GM10266 (cell line): ENCODE data around the gene SLC22A1.

Experiments used
- DNase-seq: peaks from one replicate; pipeline ENCODE4 v3.0.0; 2012; ENCODE audit errors: extremely low spot score
- CTCF ChIP-seq: IDR thresholded peaks from 2 replicates; pipeline ENCODE4 v1.5.1; 2012; ENCODE audit warnings: mild to moderate bottlenecking, low read depth; ENCODE audit not compliant: control insufficient read depth, insufficient read depth; ENCODE audit errors: missing control alignments

SLC22A1 gene

GRCh38 chr6:160080097-160080496, 41.5 kb upstream of the SLC22A1 start:
- no peak for TF ChIP-seq CTCF
- no peak for DNase-seq

- DNase-seq: no peak
- TF ChIP-seq CTCF: no peak
Measured at GRCh38 chr6:160081398-160081797, 40.2 kb upstream of the SLC22A1 start.

- DNase-seq: no peak
- no peak for TF ChIP-seq CTCF
Measured at GRCh38 chr6:160082627-160083026, 39.0 kb upstream of the SLC22A1 start.

- TF ChIP-seq CTCF: no peak
- no peak for DNase-seq
Measured at GRCh38 chr6:160084198-160084776, 37.3 kb upstream of the SLC22A1 start.

GRCh38 chr6:160085226-160085625, 36.4 kb upstream of the SLC22A1 start:
- TF ChIP-seq CTCF: no peak
- no peak for DNase-seq

GRCh38 chr6:160085713-160086505, 35.7 kb upstream of the SLC22A1 start:
- TF ChIP-seq CTCF: no peak
- DNase-seq: no peak

GRCh38 chr6:160086754-160087153, 34.9 kb upstream of the SLC22A1 start:
- no peak for TF ChIP-seq CTCF
- no peak for DNase-seq
